Erythroblast (primary cell): Measurements from ENCODE around the gene PPM1E.

ENCODE experiments used
- GATA1 ChIP-seq: IDR thresholded peaks from 2 replicates; pipeline ENCODE4 v1.6.1; 2011; ENCODE audit warnings: low read depth, mild to moderate bottlenecking, control low read depth, low read length, moderate library complexity
- POLR2A ChIP-seq: IDR thresholded peaks from 2 replicates; pipeline ENCODE4 v1.6.1; 2011; ENCODE audit warnings: mild to moderate bottlenecking, low read length

DNA sequence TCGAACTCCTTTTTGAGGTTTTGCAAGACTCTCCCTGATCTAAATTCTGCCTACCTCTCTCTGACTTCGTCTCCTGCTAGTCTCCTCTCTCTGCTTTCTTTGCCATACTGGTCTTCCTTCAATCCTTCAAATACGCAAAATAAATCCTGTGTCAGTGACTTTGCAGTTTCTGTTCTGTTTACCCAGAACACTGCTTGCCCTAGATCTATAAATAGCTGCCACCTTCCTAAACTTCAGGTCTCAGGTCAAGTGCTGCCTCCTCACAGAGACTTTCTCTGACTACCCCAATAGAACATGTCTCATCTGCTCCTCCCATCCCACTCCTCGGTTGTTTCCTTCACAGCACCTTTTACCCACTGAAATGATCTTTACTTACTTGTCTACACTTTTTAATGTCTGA lies 272.1 kb downstream of the PPM1E start:
- TF ChIP-seq POLR2A (no peak), GATA1 (no peak)
